ENCODE measurements around the gene ADAMTS8.

The ADAMTS8 gene

GRCh38 chr11:130399196-130399595 is 29.2 kb downstream of the ADAMTS8 start:
- DNase-seq (ENCODE audit: low read depth in 2 of 2) = no peak

- no peak for DNase-seq (ENCODE audit: low read depth in 2 of 2)
These were observed 30.6 kb downstream of the ADAMTS8 start for GRCh38 chr11:130397780-130398179.

- no peak for DNase-seq (ENCODE audit: low read depth in 2 of 2)
These were observed 31.4 kb downstream of the ADAMTS8 start for GRCh38 chr11:130396965-130397364.

GRCh38 chr11:130394615-130395014 is 33.8 kb downstream of the ADAMTS8 start:
- no peak for DNase-seq (ENCODE audit: low read depth in 2 of 2)

GRCh38 chr11:130391711-130392110 is 36.7 kb downstream of the ADAMTS8 start:
- DNase-seq (ENCODE audit: low read depth in 2 of 2) = no peak

- no peak for DNase-seq (ENCODE audit: low read depth in 2 of 2)
These were observed 38.2 kb downstream of the ADAMTS8 start for GRCh38 chr11:130390071-130390758.

GRCh38 chr11:130389335-130389935 is 39.0 kb downstream of the ADAMTS8 start:
- DNase-seq (ENCODE audit: low read depth in 2 of 2) = no peak

- DNase-seq (ENCODE audit: low read depth in 2 of 2) = no peak
These were observed 39.7 kb downstream of the ADAMTS8 start for GRCh38 chr11:130388607-130389205.

- no peak for DNase-seq (ENCODE audit: low read depth in 2 of 2)
These were observed 42.4 kb downstream of the ADAMTS8 start for GRCh38 chr11:130386056-130386455.

GRCh38 chr11:130383344-130384211 is 44.8 kb downstream of the ADAMTS8 start:
- DNase-seq (ENCODE audit: low read depth in 2 of 2) = no peak

- no peak for DNase-seq (ENCODE audit: low read depth in 2 of 2)
These were observed 47.1 kb downstream of the ADAMTS8 start for GRCh38 chr11:130381317-130381716.

GRCh38 chr11:130380778-130381177 is 47.6 kb downstream of the ADAMTS8 start:
- DNase-seq (ENCODE audit: low read depth in 2 of 2) = no peak

GRCh38 chr11:130379276-130379675 is 49.1 kb downstream of the ADAMTS8 start:
- no peak for DNase-seq (ENCODE audit: low read depth in 2 of 2)

- DNase-seq (ENCODE audit: low read depth in 2 of 2) = no peak
These were observed 57.4 kb downstream of the ADAMTS8 start for GRCh38 chr11:130370845-130371590.

- no peak for DNase-seq (ENCODE audit: low read depth in 2 of 2)
These were observed 58.7 kb downstream of the ADAMTS8 start for GRCh38 chr11:130369713-130370112.

GRCh38 chr11:130369141-130369691 is 59.2 kb downstream of the ADAMTS8 start:
- DNase-seq (ENCODE audit: low read depth in 2 of 2) = no peak

- DNase-seq (ENCODE audit: low read depth in 2 of 2) = no peak
These were observed 69.0 kb downstream of the ADAMTS8 start for GRCh38 chr11:130359419-130359818.

GRCh38 chr11:130358398-130358797 is 70.0 kb downstream of the ADAMTS8 start:
- DNase-seq (ENCODE audit: low read depth in 2 of 2) = no peak
